ENCODE data around the gene TMEM143. TPM values are rescaled to one million over a fixed set of nuclear protein-coding genes. Genes with fewer than 3 reads are reported as not detected.

Gene TMEM143
- total RNA-seq, 1 experiment from 2014 or later: 24.8 TPM

GRCh38 chr19:48338253-48338755 is 25.4 kb downstream of the TMEM143 start:
- no peak for DNase-seq
- Histone ChIP-seq H2AFZ (no peak overlapping the region), H3K36me3 (ENCODE audit: low read depth) (no peaks in the 10 kb centered on the region), H3F3A (ENCODE audit: insufficient read depth, low read depth) (peaks cover 25% of the 10 kb centered on the region; the same call in 1 of the 2 replicates), H4K20me1 (ENCODE audit: insufficient read depth) (no peaks in the 10 kb centered on the region), H3K27me3 (ENCODE audit: insufficient read depth, low read depth) (no peaks in the 10 kb centered on the region), H3K4me3 (no peak overlapping the region), H3K9me3 (ENCODE audit: insufficient read depth, low read depth) (no peaks in the 10 kb centered on the region), H3K79me2 (ENCODE audit: low read depth) (no peaks in the 10 kb centered on the region), H3K9me2 (ENCODE audit: insufficient read depth) (no peaks in the 10 kb centered on the region), H3K4me1 (replicated peaks; ENCODE audit: insufficient read depth) (peaks cover 11% of the 10 kb centered on the region), H3K4me2 (no peak overlapping the region), H3K27ac (no peak overlapping the region)
- intact Hi-C loops (cut with micrococcal nuclease; ENCODE audit: unreplicated experiment): no loop called here
- ChIA-PET POLR2A (ENCODE audit: unreplicated experiment) (no interaction called here), CTCF (no interaction called here)
- no peak for TF ChIP-seq CTCF (conservative IDR thresholded peaks at IDR 0.05)
- no TSS peak for BruUV-seq (replicated peaks)

- Histone ChIP-seq H3K4me1 (replicated peaks; ENCODE audit: insufficient read depth) (peaks cover 16% of the 10 kb centered on the region), H3K9me2 (ENCODE audit: insufficient read depth) (no peaks in the 10 kb centered on the region), H3K9me3 (ENCODE audit: insufficient read depth, low read depth) (no peaks in the 10 kb centered on the region), H3K36me3 (ENCODE audit: low read depth) (no peaks in the 10 kb centered on the region), H3F3A (ENCODE audit: insufficient read depth, low read depth) (peaks cover 40% of the 10 kb centered on the region), H3K27me3 (ENCODE audit: insufficient read depth, low read depth) (no peaks in the 10 kb centered on the region), H3K4me2 (peak overlapping the region; percentile 87), H2AFZ (peak overlapping the region; percentile 83), H4K20me1 (ENCODE audit: insufficient read depth) (no peaks in the 10 kb centered on the region), H3K79me2 (ENCODE audit: low read depth) (no peaks in the 10 kb centered on the region), H3K27ac (peak overlapping the region; percentile 68), H3K4me3 (peak overlapping the region; percentile 55)
- ChIA-PET POLR2A (ENCODE audit: unreplicated experiment) (interaction anchor here (0.6 to 1.1 kb wide), 5 partner anchors 12 to 61 kb away, joined by 3 to 56 read pairs (median 4); a partner anchor contains a TSS), CTCF (interaction anchor here (0.5 to 2.3 kb wide), 18 partner anchors 12 to 251 kb away, joined by 3 to 30 read pairs (median 11); partner anchors contain the start of genes KDELR1, SYNGR4 and TMEM143)
- intact Hi-C loops (cut with micrococcal nuclease; ENCODE audit: unreplicated experiment): loop anchor here (1.0 to 5.0 kb wide), 3 partner anchors 13 to 62 kb away; no protein-coding TSS in a partner anchor
- TF ChIP-seq CTCF (conservative IDR thresholded peaks at IDR 0.05) (peak; percentile 87), EZH2 (IDR thresholded peaks at IDR 0.05; ENCODE audit: low read depth) (no peak)
- peak; percentile 87 to 91 for DNase-seq
- BruUV-seq (replicated peaks): no TSS peak
Measured at GRCh38 chr19:48333467-48334384, 30.0 kb downstream of the TMEM143 start.

- Histone ChIP-seq H3F3A (ENCODE audit: insufficient read depth, low read depth) (peaks cover 40% of the 10 kb centered on the region), H3K36me3 (ENCODE audit: low read depth) (no peaks in the 10 kb centered on the region), H3K4me3 (peak overlapping the region; percentile 55), H2AFZ (peak overlapping the region; percentile 23; the same call in 1 of the 2 replicates), H3K27me3 (ENCODE audit: insufficient read depth, low read depth) (no peaks in the 10 kb centered on the region), H3K27ac (peak overlapping the region; percentile 68), H3K4me1 (replicated peaks; ENCODE audit: insufficient read depth) (peaks cover 16% of the 10 kb centered on the region), H3K9me2 (ENCODE audit: insufficient read depth) (no peaks in the 10 kb centered on the region), H3K9me3 (ENCODE audit: insufficient read depth, low read depth) (no peaks in the 10 kb centered on the region), H3K79me2 (ENCODE audit: low read depth) (no peaks in the 10 kb centered on the region), H4K20me1 (ENCODE audit: insufficient read depth) (no peaks in the 10 kb centered on the region), H3K4me2 (peak overlapping the region; percentile 87)
- DNase-seq: peak; percentile 93 to 100
- no TSS peak for BruUV-seq (replicated peaks)
- TF ChIP-seq EZH2 (IDR thresholded peaks at IDR 0.05; ENCODE audit: low read depth) (no peak), CTCF (conservative IDR thresholded peaks at IDR 0.05) (no peak)
- intact Hi-C loops (cut with micrococcal nuclease; ENCODE audit: unreplicated experiment): loop anchor here (1.0 to 5.0 kb wide), 3 partner anchors 13 to 62 kb away; no protein-coding TSS in a partner anchor
- CTCF ChIA-PET: interaction anchor here (0.6 to 2.3 kb wide), 11 partner anchors 11 to 251 kb away, joined by 3 to 30 read pairs (median 12); partner anchors contain the start of genes KDELR1, SYNGR4 and TMEM143
- POLR2A ChIA-PET (ENCODE audit: unreplicated experiment): interaction anchor here (0.6 to 1.2 kb wide), 7 partner anchors 11 to 275 kb away, joined by 3 to 25 read pairs (median 4); partner anchors contain the start of genes SYNGR4 and TMEM143
Measured at GRCh38 chr19:48332662-48333466, 30.9 kb downstream of the TMEM143 start.
